IPS-18a (cell line): ENCODE results near the gene CAMK2B.

Experiments
- H3K27ac ChIP-seq: one replicate; pipeline ENCODE4 v1.5.1; 2013; ENCODE audit warnings: low read length
- H3K27me3 ChIP-seq: one replicate; pipeline ENCODE4 v1.6.1; 2013; ENCODE audit warnings: mild to moderate bottlenecking, low read length; ENCODE audit not compliant: control insufficient read depth, insufficient read depth
- H3K36me3 ChIP-seq: one replicate; pipeline ENCODE4 v1.6.1; 2013; ENCODE audit warnings: low read depth, low read length; ENCODE audit not compliant: control insufficient read depth
- H3K4me1 ChIP-seq: one replicate; pipeline ENCODE4 v1.6.1; 2013; ENCODE audit warnings: low read depth, low read length; ENCODE audit not compliant: control insufficient read depth
- H3K4me3 ChIP-seq: one replicate; pipeline ENCODE4 v1.5.1; 2013; ENCODE audit warnings: low read length
- H3K9ac ChIP-seq: one replicate; pipeline ENCODE4 v1.6.1; 2013; ENCODE audit warnings: mild to moderate bottlenecking, low read length, moderate library complexity
- H3K9me3 ChIP-seq: one replicate; pipeline ENCODE4 v1.6.1; 2013; ENCODE audit warnings: low read depth, low read length; ENCODE audit not compliant: control insufficient read depth

The CAMK2B gene

GRCh38 chr7:44265728-44266127 lies 59.7 kb downstream of the CAMK2B start:
- H3K36me3 ChIP-seq, result no peaks in the 10 kb centered on the region
- H3K27ac ChIP-seq, result no peak overlapping the region
- no peak overlapping the region for H3K9ac ChIP-seq
- H3K27me3 ChIP-seq, result no peaks in the 10 kb centered on the region
- no peak overlapping the region for H3K4me3 ChIP-seq
- H3K4me1 ChIP-seq, result no peaks in the 10 kb centered on the region
- H3K9me3 ChIP-seq, result no peaks in the 10 kb centered on the region

- no peaks in the 10 kb centered on the region for H3K27me3 ChIP-seq
- H3K9me3 ChIP-seq, result no peaks in the 10 kb centered on the region
- H3K4me3 ChIP-seq, result no peak overlapping the region
- no peak overlapping the region for H3K9ac ChIP-seq
- no peak overlapping the region for H3K27ac ChIP-seq
- H3K36me3 ChIP-seq, result no peaks in the 10 kb centered on the region
- H3K4me1 ChIP-seq, result no peaks in the 10 kb centered on the region
Observed at GRCh38 chr7:44264221-44264931, 61.0 kb downstream of the CAMK2B start.

DNA sequence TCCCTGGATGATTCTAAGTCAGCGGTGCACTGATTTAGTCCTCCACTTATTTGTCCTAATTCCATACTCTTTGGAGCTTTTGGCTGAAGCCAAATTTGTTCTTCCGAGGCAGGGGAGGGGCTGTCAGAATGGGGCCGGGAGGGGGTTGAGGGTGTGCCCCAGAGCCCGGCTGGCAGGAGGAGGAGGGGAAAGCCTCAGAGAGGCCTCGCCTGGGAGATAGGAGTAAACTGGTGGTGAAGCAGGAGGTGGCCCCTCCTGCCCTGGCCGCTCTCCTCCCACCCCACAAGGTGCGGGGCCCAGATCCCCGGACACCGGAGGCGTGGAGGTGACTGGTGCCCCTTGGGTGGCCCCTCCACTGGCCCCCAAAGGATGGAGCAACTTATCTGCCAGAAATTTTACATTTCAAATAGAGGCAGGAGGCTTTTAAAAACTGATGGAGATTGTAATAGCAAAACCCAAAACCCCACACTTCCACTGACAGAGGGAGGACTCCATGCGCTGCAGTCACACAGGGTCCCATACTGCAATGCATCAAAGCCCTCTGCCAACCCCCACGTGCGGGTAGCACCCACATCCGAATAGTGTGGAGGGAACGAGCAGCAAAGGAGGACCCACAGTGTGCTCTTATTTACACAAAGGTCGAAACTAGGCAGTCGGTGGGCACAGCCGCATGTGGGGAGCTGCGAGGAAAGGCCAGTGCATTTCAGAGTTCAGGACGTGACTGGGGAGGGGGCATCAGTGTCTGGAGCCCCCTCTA lies 61.9 kb downstream of the CAMK2B start:
- no peaks in the 10 kb centered on the region for H3K9me3 ChIP-seq
- H3K4me1 ChIP-seq, result no peaks in the 10 kb centered on the region
- H3K27me3 ChIP-seq, result no peaks in the 10 kb centered on the region
- no peak overlapping the region for H3K4me3 ChIP-seq
- H3K9ac ChIP-seq, result no peak overlapping the region
- H3K27ac ChIP-seq, result no peak overlapping the region
- no peaks in the 10 kb centered on the region for H3K36me3 ChIP-seq

DNA sequence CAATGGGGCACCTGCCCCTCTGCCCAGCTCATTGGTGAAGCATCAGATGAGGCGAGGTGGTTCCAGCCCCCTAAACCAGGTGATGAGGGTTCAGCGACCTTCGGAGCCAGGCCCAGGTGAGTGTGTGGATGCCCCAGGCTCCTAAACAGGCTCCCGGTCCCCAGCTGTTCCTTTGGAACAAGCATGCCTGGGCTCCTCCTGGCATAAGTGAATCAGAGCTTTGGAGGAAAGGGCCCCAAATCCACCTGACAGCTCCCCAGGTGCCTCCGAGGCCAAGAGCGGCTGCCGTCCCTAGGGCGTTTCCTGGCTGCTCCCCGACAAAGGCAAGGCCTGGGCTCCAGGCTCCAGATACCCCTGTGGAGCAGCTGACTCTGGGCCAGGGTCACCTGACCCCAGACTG lies 63.4 kb downstream of the CAMK2B start:
- H3K4me1 ChIP-seq, result no peaks in the 10 kb centered on the region
- no peak overlapping the region for H3K27ac ChIP-seq
- no peak overlapping the region for H3K9ac ChIP-seq

GRCh38 chr7:44261240-44261639 lies 64.2 kb downstream of the CAMK2B start:
- no peaks in the 10 kb centered on the region for H3K27me3 ChIP-seq
- no peaks in the 10 kb centered on the region for H3K4me1 ChIP-seq
- H3K9me3 ChIP-seq, result no peaks in the 10 kb centered on the region
- H3K4me3 ChIP-seq, result no peak overlapping the region
- no peak overlapping the region for H3K9ac ChIP-seq
- H3K27ac ChIP-seq, result no peak overlapping the region
- no peaks in the 10 kb centered on the region for H3K36me3 ChIP-seq

More for the DNA sequence above, 63.4 kb downstream of the CAMK2B start:
- Histone ChIP-seq H3K4me3 (no peak overlapping the region), H3K36me3 (no peaks in the 10 kb centered on the region), H3K9me3 (no peaks in the 10 kb centered on the region), H3K27me3 (no peaks in the 10 kb centered on the region)

- Histone ChIP-seq H3K36me3 (no peaks in the 10 kb centered on the region), H3K4me3 (no peak overlapping the region), H3K9ac (no peak overlapping the region), H3K9me3 (no peaks in the 10 kb centered on the region), H3K27me3 (no peaks in the 10 kb centered on the region), H3K4me1 (no peaks in the 10 kb centered on the region), H3K27ac (no peak overlapping the region)
Observed at GRCh38 chr7:44259547-44260457, 65.6 kb downstream of the CAMK2B start.

DNA sequence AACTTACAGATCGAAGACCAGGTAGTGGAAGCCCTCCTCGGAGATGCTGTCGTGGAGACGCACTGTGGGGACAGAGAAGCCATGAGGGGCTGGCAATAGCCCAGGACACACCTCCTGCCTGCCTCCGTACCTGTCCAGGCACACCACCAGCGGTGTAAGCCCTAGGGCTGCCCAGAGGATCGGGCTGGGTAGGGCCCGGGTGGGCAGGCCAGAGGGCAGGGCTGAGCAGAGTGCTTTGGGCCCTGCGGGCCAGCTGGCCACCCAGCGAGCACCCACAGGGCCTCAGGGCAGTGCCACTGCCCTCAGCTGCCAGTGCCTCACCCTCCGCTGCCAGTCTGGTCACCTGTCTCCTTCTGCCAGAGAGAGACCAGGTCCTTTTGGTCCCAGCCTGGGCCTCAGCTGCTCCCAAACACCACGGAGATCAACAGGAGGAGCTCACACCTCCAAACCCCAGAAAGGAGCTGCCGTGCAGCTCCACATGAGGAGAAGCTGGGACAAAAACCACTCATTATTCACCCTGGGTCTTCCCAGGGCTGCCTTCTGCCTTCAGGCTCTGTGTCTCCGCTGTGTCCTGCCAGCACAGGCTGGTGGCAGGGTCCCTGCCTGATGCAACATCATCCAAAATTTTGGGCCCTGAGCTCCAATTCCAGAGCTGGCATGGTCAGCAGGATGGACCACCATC lies 66.4 kb downstream of the CAMK2B start:
- Histone ChIP-seq H3K4me3 (no peak overlapping the region), H3K27me3 (no peaks in the 10 kb centered on the region), H3K9me3 (no peaks in the 10 kb centered on the region), H3K9ac (no peak overlapping the region), H3K27ac (no peak overlapping the region), H3K4me1 (no peaks in the 10 kb centered on the region), H3K36me3 (no peaks in the 10 kb centered on the region)

DNA sequence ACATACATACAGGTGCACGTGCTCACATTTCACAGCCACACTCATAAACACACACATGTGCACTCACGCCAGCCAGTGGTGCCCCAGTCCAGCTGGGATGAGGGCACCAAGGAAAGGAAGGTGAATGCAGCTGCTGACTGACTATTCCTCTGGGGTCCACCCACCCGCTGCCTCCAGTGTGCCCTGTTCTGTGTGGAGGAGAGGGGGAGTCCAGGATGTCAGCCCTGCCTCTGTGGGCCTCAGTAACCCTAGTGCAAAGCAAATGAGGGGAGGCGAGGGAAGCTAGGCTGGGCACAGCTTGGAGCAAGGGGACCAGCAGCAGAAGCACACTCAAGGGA lies 67.0 kb downstream of the CAMK2B start:
- H3K36me3 ChIP-seq, result no peaks in the 10 kb centered on the region
- H3K27ac ChIP-seq, result no peak overlapping the region
- H3K9me3 ChIP-seq, result no peaks in the 10 kb centered on the region
- H3K27me3 ChIP-seq, result no peaks in the 10 kb centered on the region
- H3K9ac ChIP-seq, result no peak overlapping the region
- H3K4me1 ChIP-seq, result no peaks in the 10 kb centered on the region
- H3K4me3 ChIP-seq, result no peak overlapping the region

DNA sequence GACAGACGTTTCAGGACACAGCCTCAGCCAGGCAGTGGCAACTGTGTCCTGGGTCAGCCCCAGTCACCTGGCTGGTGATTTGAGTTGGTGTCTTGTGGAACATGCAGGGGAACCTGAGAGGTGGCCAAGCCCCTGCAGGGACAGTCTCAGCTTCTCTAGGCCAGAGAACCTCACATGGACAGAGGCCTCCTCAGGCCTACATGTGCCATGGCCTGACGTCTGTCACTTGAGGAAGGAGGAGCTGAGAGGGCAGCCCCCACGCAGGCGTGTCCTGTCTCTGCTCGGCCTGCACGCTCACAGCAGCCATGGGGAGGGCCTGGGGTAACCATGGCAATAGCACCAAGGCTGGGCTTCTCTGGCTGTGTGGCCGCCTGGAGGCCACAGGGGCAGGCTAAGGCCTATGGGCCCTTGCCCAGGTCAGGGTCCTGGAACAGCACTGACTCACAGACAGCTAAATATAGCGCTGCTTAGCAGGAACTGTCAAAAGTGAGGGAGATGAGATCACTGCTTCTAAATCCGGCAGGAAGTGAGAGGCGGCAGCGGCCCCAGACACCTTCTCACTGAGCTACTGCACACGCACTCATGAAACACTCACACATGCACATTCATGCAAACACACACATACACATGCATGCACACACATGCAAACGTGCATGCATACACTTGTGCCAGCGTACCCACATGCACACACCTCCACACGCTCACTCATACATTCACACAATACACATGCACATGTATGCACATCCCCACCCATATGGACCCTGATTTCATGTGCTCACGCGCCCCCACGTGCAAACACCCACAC lies 67.6 kb downstream of the CAMK2B start:
- no peaks in the 10 kb centered on the region for H3K27me3 ChIP-seq
- H3K36me3 ChIP-seq, result no peaks in the 10 kb centered on the region
- H3K9me3 ChIP-seq, result no peaks in the 10 kb centered on the region
- H3K4me3 ChIP-seq, result no peak overlapping the region
- H3K27ac ChIP-seq, result no peak overlapping the region
- H3K4me1 ChIP-seq, result no peaks in the 10 kb centered on the region
- no peak overlapping the region for H3K9ac ChIP-seq

DNA sequence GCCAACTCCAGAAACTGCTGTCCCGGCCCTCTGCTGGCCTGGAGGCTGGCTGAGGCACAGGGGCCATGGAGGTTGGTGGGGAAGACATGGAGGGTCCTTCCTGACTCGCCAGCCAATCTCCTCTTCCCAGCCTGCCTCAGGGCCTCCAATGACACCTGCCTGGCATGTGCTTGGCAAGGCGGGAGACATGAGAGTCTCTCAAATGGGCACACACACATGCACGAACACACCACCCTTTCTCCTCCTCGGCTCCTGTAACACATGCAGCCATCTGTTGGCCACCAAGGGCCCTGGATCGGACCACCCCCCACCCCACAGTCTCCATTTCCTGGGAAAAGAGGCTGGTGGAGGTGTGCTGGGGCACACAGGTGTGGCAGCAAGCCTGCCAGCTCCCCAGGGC lies 68.2 kb downstream of the CAMK2B start:
- no peaks in the 10 kb centered on the region for H3K4me1 ChIP-seq
- no peak overlapping the region for H3K9ac ChIP-seq
- no peak overlapping the region for H3K4me3 ChIP-seq
- no peaks in the 10 kb centered on the region for H3K36me3 ChIP-seq
- H3K9me3 ChIP-seq, result no peaks in the 10 kb centered on the region
- H3K27ac ChIP-seq, result no peak overlapping the region
- no peaks in the 10 kb centered on the region for H3K27me3 ChIP-seq
